HG03095 (cell line): ENCODE data around the gene KCNQ4.

ENCODE experiments used
- ATAC-seq: cut with Tn5 transposase; IDR thresholded peaks from one replicate; pipeline ENCODE4 v1.9.1; 2021; ENCODE audit warnings: moderate library complexity; ENCODE audit not compliant: unreplicated experiment

The KCNQ4 gene

GRCh38 chr1:40887652-40888051 is 104.1 kb downstream of the KCNQ4 start:
- ATAC-seq: no peak
